ENCODE results near the gene KLHL2. TPM values are rescaled to one million over a fixed set of nuclear protein-coding genes. Genes with fewer than 3 reads are reported as not detected.

KLHL2 gene
- total RNA-seq, 1 donor from 2014 or later = 14.1 TPM

DNA sequence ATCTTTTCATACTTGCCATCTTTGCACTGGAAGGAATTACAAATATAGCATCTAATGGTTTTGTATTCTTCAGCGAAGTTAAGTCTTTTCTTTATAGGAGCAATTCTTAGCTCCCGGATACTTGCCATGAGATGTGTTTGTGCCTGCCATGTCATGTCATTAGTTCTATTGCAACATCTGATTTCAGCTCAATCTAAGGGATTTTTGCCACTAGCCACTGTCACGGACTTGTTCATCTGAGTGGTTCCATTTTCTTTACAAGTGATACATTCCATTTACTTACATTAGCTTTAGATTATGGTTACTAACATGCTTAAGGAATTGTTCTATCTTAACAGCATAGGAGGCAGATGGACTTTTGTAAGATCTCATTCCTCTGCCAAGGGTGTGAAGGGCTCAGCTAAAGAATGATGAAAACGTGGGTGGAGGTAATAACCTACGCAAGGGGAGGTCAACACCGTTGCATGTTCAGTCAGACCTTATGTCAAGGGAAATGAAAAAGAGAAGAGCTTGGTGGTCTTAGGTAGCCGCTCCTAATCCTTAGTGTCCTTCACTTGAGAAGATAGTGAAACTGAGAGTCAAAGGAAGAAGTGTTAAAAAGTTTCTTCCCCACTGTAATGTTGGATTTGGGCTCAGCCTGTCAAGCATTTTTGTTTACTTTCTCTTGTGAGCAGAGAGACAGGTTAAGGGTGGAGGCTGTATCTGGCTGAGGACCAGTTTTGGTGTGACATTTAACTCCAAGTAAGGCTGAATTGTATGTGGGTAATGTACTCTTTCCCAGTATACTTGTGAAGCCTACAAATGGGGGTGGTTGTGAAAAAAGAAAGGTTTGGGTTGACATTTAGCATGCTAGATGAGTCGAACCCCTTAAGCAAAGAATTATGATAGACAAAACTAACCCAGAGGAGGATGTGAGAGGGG lies 3.6 kb upstream of the KLHL2 start:
- no peaks in the 10 kb centered on the region for H3K9me3 Mint-ChIP-seq
- peaks cover 13% of the 10 kb centered on the region for H3K4me1 Mint-ChIP-seq (ENCODE audit: unreplicated experiment)
- H3K4me3 Mint-ChIP-seq = no peak overlapping the region
- H3K27me3 Mint-ChIP-seq = peaks cover 11% of the 10 kb centered on the region
- no peak for DNase-seq (ENCODE audit: extremely low spot score, unreplicated experiment)
- TF ChIP-seq CTCF (conservative IDR thresholded peaks at IDR 0.05) = no peak
- no peaks in the 10 kb centered on the region for H3K36me3 Mint-ChIP-seq
- H3K27ac Mint-ChIP-seq = no peak overlapping the region

DNA sequence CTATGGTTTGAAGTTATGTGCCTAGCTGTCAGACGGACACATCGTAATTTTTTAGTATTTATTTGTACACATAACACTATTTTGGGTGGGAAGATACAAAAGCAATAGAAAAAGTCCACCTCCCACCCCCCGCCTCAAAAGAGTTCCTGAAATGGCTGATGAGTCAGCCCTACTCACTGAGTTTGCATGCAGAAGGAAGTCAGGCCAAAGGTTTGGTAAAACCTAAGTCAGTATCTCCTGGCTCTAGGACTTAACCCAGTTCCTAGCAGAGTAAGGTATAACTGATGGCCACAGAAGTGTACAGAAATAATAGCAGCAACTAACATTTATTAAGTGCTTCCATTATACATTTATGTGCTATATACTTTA lies 2.9 kb upstream of the KLHL2 start:
- Mint-ChIP-seq H3K27me3 (peaks cover 16% of the 10 kb centered on the region), H3K4me3 (no peak overlapping the region), H3K36me3 (no peaks in the 10 kb centered on the region), H3K27ac (no peak overlapping the region), H3K9me3 (no peaks in the 10 kb centered on the region), H3K4me1 (ENCODE audit: unreplicated experiment) (peaks cover 13% of the 10 kb centered on the region)
- TF ChIP-seq CTCF (conservative IDR thresholded peaks at IDR 0.05) = no peak
- DNase-seq (ENCODE audit: extremely low spot score, unreplicated experiment) = no peak

DNA sequence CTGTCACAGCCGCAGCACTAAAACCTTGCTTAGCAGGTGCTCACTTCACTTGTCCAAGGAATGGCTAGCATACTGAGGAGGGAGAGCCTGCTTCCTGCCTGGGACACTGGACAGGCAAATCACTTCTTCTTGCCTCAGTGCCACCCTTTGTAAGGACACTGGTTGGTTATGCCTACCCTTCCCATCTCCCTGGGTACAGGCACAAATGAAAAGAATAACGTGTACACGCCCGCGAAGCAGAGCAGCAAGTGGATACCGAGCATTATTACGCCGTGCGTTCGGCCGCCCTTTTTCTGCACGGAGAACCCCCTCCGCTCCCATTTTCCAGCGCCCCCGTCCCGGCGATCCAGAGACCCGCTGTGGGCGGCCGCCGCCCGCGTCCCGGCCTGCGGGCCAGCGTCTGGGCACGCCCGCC lies 338 bp upstream of the KLHL2 start:
- peak overlapping the region; percentile 67 for H3K27ac Mint-ChIP-seq
- peak overlapping the region; percentile 95 for H3K4me3 Mint-ChIP-seq

GRCh38 chr4:165208221-165208652 lies 876 bp downstream of the KLHL2 start:
- peak overlapping the region; percentile 80 for H3K27ac Mint-ChIP-seq

More for the DNA sequence above, 338 bp upstream of the KLHL2 start:
- H3K27me3 Mint-ChIP-seq = peaks cover 21% of the 10 kb centered on the region
- DNase-seq (ENCODE audit: extremely low spot score, unreplicated experiment) = no peak
- TF ChIP-seq CTCF (conservative IDR thresholded peaks at IDR 0.05) = no peak
- H3K9me3 Mint-ChIP-seq = no peaks in the 10 kb centered on the region
- peaks cover 16% of the 10 kb centered on the region for H3K4me1 Mint-ChIP-seq (ENCODE audit: unreplicated experiment)
- no peaks in the 10 kb centered on the region for H3K36me3 Mint-ChIP-seq

DNA sequence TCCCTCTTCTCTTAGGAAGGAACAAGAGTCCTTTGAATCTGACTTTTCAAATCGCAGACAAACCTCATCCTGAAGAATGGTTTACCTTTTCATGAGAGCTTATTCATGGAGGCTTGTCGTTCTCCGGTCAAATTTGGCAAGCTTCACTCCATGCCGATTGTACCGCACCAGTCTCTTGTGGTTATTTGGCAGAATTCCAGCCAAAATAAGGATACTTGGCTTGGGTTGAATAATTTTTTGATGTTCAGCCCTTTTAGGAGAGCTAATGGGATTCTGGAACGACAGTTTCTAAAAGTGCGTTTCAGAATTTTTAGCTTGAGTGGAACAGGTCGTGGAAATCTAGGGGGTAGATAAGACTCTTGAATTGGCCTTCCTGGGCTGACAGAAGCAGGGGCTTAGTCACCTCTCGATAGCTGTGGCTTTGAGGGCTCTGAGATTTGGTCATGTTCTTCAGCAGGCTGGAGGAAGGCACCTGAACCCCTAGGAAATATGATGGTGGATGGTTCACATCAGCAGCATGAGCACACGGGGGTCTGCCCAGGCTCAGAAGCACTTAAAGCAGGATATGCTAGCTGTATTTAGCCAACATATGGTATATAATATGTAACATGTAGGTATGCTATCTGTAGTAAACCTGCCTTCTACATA lies 1.5 kb downstream of the KLHL2 start:
- Mint-ChIP-seq H3K36me3 (no peaks in the 10 kb centered on the region), H3K4me1 (ENCODE audit: unreplicated experiment) (peaks cover 21% of the 10 kb centered on the region), H3K9me3 (no peaks in the 10 kb centered on the region), H3K4me3 (peak overlapping the region; percentile 61), H3K27me3 (peaks cover 21% of the 10 kb centered on the region), H3K27ac (no peak overlapping the region)
- no peak for TF ChIP-seq CTCF (conservative IDR thresholded peaks at IDR 0.05)
- no peak for DNase-seq (ENCODE audit: extremely low spot score, unreplicated experiment)

More at GRCh38 chr4:165208221-165208652, 876 bp downstream of the KLHL2 start:
- H3K27me3 Mint-ChIP-seq = peaks cover 21% of the 10 kb centered on the region
- H3K9me3 Mint-ChIP-seq = no peaks in the 10 kb centered on the region
- H3K4me1 Mint-ChIP-seq (ENCODE audit: unreplicated experiment) = peaks cover 21% of the 10 kb centered on the region
- TF ChIP-seq CTCF (conservative IDR thresholded peaks at IDR 0.05) = no peak
- no peaks in the 10 kb centered on the region for H3K36me3 Mint-ChIP-seq
- H3K4me3 Mint-ChIP-seq = peak overlapping the region; percentile 88
- DNase-seq (ENCODE audit: extremely low spot score, unreplicated experiment) = no peak
